ENCODE results near the gene TMEM235. TPM values are rescaled to one million over a fixed set of nuclear protein-coding genes. Genes with fewer than 3 reads are reported as not detected.

The TMEM235 gene
- total and polyA plus RNA-seq, 9 of the 15 experiments (the other 6 are each of a cell fraction or from before 2014, with no cell fraction given), result not detected

- Histone ChIP-seq H3K27ac (ENCODE audit: extremely low read depth, low read depth, low read length) (no peak overlapping the region), H3K27me3 (ENCODE audit: control insufficient read depth in 2 of 2, insufficient read depth in 2 of 2, low read length in 2 of 2) (no peaks in the 10 kb centered on the region), H3K9ac (ENCODE audit: insufficient read depth in 1 of 2, low read depth in 2 of 2, low read length in 2 of 2) (no peak overlapping the region), H2AFZ (ENCODE audit: low read depth, low read length) (no peak overlapping the region), H3K9me1 (ENCODE audit: control insufficient read depth, insufficient read depth, low read length) (no peaks in the 10 kb centered on the region), H3K4me3 (no peak overlapping the region), H4K20me1 (replicated peaks; ENCODE audit: control insufficient read depth, insufficient read depth, low read length) (no peaks in the 10 kb centered on the region), H3K4me2 (ENCODE audit: insufficient read depth, low read length) (no peak overlapping the region), H3K36me3 (ENCODE audit: control insufficient read depth, insufficient read depth, low read length) (no peaks in the 10 kb centered on the region), H3K4me1 (replicated peaks in 1 of 2; ENCODE audit: control insufficient read depth in 2 of 2, insufficient read depth in 2 of 2, low read length in 2 of 2) (peaks cover 0 to 45% of the 10 kb centered on the region in 2 experiments; a peak in 2 of 5 replicates), H3K79me2 (ENCODE audit: control insufficient read depth, insufficient read depth, low read length) (no peaks in the 10 kb centered on the region), H3K9me3 (replicated peaks; ENCODE audit: control insufficient read depth, insufficient read depth, low read depth, low read length) (no peaks in the 10 kb centered on the region)
- BruUV-seq (replicated peaks), result no TSS peak
- CTCF ChIA-PET (ENCODE audit: low intra/inter-chr PET ratio), result no interaction called here
- 29% methylated on average over 2 of the region's 2 CpGs for WGBS (ENCODE audit: insufficient coverage, low coverage, missing lambda C conversion rate)
- ATAC-seq (no peak), FAIRE-seq (no peak), DNase-seq (ENCODE audit: extremely low read depth in 1 of 4, low spot score in 3 of 4) (no peak)
- intact Hi-C loops (cut with micrococcal nuclease), result no loop called here
- POLR2A ChIA-PET, result interaction anchor here (1.6 kb wide), 1 partner anchor 14 kb away, joined by 3 read pairs; no protein-coding TSS in a partner anchor
- in situ Hi-C loops (cut with MboI), result no loop called here
- TF ChIP-seq NFYB (IDR thresholded peaks at IDR 0.05; ENCODE audit: extremely low read depth, insufficient read length), result no peak
- no peak for TF ChIP-seq ZC3H11A (IDR thresholded peaks at IDR 0.05; ENCODE audit: low read depth, low read length)
- no peak for TF ChIP-seq GATAD2A (IDR thresholded peaks at IDR 0.05)
- TF ChIP-seq, protein P1, sequence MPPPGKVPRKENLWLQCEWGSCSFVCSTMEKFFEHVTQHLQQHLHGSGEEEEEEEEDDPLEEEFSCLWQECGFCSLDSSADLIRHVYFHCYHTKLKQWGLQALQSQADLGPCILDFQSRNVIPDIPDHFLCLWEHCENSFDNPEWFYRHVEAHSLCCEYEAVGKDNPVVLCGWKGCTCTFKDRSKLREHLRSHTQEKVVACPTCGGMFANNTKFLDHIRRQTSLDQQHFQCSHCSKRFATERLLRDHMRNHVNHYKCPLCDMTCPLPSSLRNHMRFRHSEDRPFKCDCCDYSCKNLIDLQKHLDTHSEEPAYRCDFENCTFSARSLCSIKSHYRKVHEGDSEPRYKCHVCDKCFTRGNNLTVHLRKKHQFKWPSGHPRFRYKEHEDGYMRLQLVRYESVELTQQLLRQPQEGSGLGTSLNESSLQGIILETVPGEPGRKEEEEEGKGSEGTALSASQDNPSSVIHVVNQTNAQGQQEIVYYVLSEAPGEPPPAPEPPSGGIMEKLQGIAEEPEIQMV (tag; conservative IDR thresholded peaks at IDR 0.05; ENCODE audit: low read depth), result no peak
- no peak for TF ChIP-seq MXD1 (CRISPR knock-in tag; IDR thresholded peaks at IDR 0.05; ENCODE audit: borderline replicate concordance, poor library complexity, severe bottlenecking)
- no peak for TF ChIP-seq CBX2 (IDR thresholded peaks at IDR 0.05; ENCODE audit: insufficient read depth, low read length, poor library complexity, severe bottlenecking)
- no peak for TF ChIP-seq ZBTB1 (CRISPR knock-in tag; IDR thresholded peaks at IDR 0.05; ENCODE audit: borderline replicate concordance, low read depth)
- no peak for TF ChIP-seq NFE2 (IDR thresholded peaks at IDR 0.05; ENCODE audit: low read depth)
- TF ChIP-seq KDM1A (IDR thresholded peaks at IDR 0.05), result 0 out of 4 replicates have a peak, but pooled peaks of 1 of the 2 experiments have one; percentile 21
- TF ChIP-seq EGR1 (conservative IDR thresholded peaks at IDR 0.05), result peak; percentile 45; the same call in 1 of the 2 replicates
- no peak for TF ChIP-seq RBM15 (IDR thresholded peaks at IDR 0.05; ENCODE audit: insufficient read depth, low read length)
- no peak for TF ChIP-seq CHD2 (IDR thresholded peaks at IDR 0.05; ENCODE audit: low read depth, low read length)
- TF ChIP-seq MEF2D (tag; conservative IDR thresholded peaks at IDR 0.05; ENCODE audit: low read depth), result no peak
- TF ChIP-seq, protein P2, sequence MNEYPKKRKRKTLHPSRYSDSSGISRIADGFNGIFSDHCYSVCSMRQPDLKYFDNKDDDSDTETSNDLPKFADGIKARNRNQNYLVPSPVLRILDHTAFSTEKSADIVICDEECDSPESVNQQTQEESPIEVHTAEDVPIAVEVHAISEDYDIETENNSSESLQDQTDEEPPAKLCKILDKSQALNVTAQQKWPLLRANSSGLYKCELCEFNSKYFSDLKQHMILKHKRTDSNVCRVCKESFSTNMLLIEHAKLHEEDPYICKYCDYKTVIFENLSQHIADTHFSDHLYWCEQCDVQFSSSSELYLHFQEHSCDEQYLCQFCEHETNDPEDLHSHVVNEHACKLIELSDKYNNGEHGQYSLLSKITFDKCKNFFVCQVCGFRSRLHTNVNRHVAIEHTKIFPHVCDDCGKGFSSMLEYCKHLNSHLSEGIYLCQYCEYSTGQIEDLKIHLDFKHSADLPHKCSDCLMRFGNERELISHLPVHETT (CRISPR knock-in tag; conservative IDR thresholded peaks at IDR 0.05 in 1 of 2, IDR thresholded peaks at IDR 0.05 in 1 of 2), result no peak
Observed at GRCh38 chr17:78232859-78233173, 1.4 kb downstream of the TMEM235 start.
